Measurements from ENCODE around the gene IL20RA.

Gene IL20RA

DNA sequence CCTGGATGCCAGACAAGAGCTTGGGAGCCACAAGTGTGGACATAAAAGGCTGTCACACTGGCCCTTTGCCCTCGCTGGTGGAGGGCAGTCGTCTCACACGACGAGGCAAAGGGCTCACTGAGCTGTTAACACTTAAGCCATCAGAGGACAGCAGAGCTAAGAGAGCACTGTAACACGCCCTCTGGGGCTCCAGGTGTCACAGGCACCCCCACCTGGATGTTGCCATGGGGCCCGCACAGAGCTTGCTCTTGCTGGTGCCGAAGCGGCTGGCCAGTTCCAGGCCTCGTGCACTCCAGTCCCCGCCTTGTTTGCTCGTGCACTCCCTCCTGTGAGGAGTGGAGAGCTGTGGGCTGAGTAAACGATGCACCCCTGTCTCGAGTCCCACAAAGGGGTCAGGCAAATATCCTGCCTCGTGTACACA is 85.3 kb downstream of the IL20RA start:
- no peak for DNase-seq (ENCODE audit: low read depth)

DNA sequence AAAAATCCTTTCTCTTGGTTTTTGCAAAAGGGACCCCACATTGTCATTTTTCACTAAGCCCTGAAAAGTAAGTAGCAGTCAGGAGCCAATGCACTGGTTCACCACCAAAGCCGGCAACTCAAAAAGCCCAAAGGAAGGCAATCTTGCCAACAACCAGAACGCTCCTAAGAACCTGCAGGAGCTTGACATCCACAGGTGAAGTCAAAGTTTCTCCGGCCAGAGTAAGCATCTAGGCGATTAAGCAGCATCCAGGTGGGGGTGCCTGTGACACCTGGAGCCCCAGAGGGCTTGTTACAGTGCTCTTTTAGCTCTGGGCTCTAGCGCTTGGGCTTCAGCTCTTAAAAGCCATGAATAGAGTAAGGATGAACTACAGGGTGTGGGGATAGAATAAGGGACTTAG is 86.6 kb downstream of the IL20RA start:
- H3K4me3 ChIP-seq (ENCODE audit: low read length), result no peak overlapping the region
- TF ChIP-seq, protein P1, sequence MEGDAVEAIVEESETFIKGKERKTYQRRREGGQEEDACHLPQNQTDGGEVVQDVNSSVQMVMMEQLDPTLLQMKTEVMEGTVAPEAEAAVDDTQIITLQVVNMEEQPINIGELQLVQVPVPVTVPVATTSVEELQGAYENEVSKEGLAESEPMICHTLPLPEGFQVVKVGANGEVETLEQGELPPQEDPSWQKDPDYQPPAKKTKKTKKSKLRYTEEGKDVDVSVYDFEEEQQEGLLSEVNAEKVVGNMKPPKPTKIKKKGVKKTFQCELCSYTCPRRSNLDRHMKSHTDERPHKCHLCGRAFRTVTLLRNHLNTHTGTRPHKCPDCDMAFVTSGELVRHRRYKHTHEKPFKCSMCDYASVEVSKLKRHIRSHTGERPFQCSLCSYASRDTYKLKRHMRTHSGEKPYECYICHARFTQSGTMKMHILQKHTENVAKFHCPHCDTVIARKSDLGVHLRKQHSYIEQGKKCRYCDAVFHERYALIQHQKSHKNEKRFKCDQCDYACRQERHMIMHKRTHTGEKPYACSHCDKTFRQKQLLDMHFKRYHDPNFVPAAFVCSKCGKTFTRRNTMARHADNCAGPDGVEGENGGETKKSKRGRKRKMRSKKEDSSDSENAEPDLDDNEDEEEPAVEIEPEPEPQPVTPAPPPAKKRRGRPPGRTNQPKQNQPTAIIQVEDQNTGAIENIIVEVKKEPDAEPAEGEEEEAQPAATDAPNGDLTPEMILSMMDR (conservative IDR thresholded peaks at IDR 0.05; ENCODE audit: low read length), result no peak
- no peak for DNase-seq (ENCODE audit: low read depth)

More for the DNA sequence above, 85.3 kb downstream of the IL20RA start:
- no peak overlapping the region for H3K4me3 ChIP-seq (ENCODE audit: low read length)
- TF ChIP-seq, protein P1 (conservative IDR thresholded peaks at IDR 0.05; ENCODE audit: low read length), result no peak

DNA sequence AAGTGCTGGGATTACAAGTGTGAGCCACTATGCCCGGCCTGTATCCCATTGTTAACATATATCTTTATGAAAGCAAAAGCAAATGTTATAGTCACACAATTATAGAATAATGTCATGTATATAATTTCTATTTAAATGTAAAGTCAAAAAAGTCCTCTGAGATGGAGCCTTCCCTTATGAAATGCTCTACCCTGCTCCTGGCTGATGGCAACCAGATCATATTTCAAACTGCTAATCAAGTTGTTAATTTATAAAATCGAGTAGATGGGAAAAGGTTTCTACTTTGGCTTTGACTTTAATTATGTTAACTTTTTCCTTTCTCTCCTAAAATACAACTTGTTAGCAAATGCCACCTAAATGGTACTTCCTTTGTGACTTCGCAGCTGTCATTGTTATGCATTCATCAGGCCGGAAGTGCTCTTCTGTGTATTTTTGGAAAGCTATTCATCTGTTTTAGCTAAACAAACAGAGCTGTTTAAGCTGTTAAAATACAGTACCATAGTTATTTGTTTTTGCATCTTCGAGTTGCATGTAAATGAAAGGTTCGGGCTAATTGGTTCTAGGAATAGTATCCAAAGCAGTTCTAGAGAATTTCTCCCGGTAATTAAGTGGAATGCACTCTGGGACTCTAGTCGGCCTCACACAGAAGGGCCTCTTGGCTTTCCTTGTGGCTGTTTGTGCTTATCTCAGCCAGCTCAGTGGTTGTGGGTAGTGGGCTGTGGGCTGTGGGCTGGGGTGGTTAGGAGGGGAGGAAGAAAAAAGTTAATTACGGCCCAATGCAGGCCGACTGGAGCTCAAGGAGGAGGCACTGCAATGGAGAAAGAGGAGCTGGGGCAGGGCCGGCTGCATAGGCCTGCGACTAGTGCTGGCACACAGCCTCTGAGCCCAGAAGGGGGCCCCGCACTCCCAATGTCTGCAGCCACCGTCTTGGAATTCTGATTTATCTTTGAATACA is 87.9 kb downstream of the IL20RA start:
- TF ChIP-seq, protein P1 (conservative IDR thresholded peaks at IDR 0.05; ENCODE audit: low read length), result no peak
- DNase-seq (ENCODE audit: low read depth), result no peak
- H3K4me3 ChIP-seq (ENCODE audit: low read length), result no peak overlapping the region

DNA sequence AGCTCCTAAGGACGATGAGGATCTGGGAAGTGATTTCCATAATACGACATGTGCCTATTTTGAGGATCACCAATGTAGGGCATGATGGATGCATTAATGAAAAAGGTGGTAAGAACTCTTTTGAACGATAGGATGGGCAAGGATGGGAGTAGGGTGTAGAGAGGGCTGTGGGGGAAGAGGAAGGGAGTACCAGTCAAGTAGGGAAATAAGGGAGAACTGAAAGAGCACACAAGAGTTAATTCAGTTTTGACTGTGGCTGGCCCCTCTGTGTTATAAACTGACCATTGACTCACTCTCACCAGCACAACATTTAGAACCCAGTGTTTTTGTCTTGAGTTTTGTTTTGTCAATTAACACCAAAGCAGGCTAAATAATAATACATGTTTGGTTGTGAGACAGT is 89.6 kb downstream of the IL20RA start:
- no peak for DNase-seq (ENCODE audit: low read depth)
- no peak overlapping the region for H3K4me3 ChIP-seq (ENCODE audit: low read length)
- TF ChIP-seq, protein P1 (conservative IDR thresholded peaks at IDR 0.05; ENCODE audit: low read length), result no peak

DNA sequence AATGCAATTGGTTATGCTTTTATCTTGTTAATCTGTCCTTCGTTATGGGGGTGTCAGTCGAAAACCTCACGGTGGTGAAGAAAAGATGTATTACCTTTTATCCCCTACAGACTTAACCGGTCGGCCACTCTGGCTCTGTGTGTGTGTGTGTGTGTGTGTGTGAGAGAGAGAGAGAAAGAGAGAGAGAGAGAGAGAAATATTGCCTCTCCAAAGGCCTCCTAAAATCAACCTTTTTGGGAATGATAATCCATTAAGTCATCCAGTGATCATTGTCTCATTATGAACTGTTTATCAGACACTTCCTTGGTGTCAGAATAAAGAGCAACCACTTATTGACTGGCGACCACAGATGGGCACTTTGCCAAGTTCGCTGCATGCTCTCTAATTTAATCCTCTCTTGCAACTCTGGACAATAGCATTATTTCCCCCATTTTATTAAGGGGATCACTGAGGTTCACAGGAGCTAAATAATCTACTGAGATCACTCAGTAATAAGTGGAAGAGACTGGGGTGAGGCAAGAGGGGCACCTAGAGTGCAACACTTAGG is 92.0 kb downstream of the IL20RA start:
- H3K4me3 ChIP-seq (ENCODE audit: low read length), result no peak overlapping the region
- TF ChIP-seq, protein P1 (conservative IDR thresholded peaks at IDR 0.05; ENCODE audit: low read length), result no peak

DNA sequence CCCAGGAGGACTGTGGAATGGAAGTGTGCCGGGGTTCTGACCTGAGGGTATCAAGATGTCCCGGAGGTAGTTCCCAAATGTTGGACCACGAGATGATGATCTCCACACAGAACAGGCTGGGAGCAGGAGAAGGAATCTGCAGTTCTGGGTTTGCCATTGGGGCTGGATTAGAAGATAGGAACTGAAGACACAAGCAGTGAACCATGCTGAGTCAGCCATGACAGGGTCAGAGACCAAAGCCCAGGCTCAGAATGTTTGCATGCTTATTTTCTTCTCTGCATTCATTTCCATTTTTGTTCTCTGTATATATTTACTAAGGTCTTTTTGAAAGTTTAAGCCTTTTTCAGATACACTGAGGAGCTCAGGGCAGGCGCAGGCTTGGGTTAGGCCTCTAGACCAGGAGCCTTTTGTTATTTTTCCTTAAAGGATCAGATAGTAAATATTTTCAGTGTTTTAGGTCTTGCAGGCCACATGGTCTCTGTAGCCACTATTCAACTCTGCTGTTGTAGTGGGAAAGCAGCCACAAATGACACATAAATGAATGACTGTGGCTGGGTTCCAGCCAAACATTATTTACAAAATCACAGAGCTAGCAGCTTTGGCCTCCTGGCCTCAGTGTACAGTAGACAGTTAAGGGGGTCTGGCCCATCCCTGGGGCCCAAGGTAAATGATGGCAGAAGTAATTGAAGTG is 94.2 kb downstream of the IL20RA start:
- TF ChIP-seq, protein P1 (conservative IDR thresholded peaks at IDR 0.05; ENCODE audit: low read length), result no peak
- no peak overlapping the region for H3K4me3 ChIP-seq (ENCODE audit: low read length)
- DNase-seq (ENCODE audit: low read depth), result no peak

More for the DNA sequence above, 92.0 kb downstream of the IL20RA start:
- no peak for DNase-seq (ENCODE audit: low read depth)

Data from AG10803 (cell line).